ENCODE data around the gene VEZF1.

Gene VEZF1, protein sequence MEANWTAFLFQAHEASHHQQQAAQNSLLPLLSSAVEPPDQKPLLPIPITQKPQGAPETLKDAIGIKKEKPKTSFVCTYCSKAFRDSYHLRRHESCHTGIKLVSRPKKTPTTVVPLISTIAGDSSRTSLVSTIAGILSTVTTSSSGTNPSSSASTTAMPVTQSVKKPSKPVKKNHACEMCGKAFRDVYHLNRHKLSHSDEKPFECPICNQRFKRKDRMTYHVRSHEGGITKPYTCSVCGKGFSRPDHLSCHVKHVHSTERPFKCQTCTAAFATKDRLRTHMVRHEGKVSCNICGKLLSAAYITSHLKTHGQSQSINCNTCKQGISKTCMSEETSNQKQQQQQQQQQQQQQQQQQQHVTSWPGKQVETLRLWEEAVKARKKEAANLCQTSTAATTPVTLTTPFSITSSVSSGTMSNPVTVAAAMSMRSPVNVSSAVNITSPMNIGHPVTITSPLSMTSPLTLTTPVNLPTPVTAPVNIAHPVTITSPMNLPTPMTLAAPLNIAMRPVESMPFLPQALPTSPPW

DNA sequence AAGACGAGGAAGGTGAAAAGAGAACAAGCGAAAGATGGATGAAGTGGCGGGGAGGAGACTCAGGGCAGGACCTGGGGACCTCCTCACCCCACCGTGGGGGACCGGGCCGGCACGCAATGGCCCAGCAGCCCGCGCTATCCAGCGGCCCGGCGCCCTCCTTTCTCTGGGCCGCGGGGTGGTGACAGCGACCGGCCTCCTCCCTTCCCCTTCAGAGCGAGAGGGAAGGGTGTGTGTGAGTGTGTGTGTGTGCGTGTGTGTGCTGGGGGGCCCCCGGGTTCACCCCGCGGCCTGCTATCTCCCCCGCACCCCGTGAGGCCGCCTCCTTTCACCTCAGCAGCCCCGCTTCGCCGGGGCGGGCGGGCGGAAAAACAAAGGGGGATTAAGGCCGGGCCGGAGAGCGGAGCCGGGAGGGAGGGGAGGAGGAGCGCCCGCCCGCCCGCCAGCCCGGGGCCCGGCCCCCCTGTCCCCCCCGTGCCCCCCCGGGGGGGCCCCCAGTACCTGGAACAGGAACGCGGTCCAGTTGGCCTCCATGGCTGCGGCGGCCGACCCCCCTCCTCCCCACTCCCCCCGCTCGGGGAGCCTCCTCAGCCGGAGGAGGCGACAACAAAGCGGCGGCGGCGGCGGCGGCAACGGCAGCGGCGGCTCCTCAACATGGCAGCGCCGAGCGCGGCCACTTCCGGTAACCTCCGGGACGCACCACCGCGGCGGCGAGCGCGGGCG is at the start of gene VEZF1:
Gene VEZF1 (minus strand): TSS at position 674 of the 720 bp plus-strand sequence. CDS start 143 bp downstream, at position 531.
- H3K4me1 ChIP-seq: peaks cover 23% of the 10 kb centered on the region
- DNase-seq (ENCODE audit: low spot score in 2 of 2): peak; percentile 53 to 88
- H3K36me3 ChIP-seq (replicated peaks): no peaks in the 10 kb centered on the region; the same call in 1 of the 2 replicates
- peak within 1 kb of the TSS; percentile 74 for H3K4me3 ChIP-seq
- H3K27me3 ChIP-seq (ENCODE audit: low read depth): no peaks in the 10 kb centered on the region
- in situ Hi-C loops (cut with MboI; ENCODE audit: low sequenced_read_pairs): no loop called here
- H3K9me3 ChIP-seq: no peaks in the 10 kb centered on the region

DNA sequence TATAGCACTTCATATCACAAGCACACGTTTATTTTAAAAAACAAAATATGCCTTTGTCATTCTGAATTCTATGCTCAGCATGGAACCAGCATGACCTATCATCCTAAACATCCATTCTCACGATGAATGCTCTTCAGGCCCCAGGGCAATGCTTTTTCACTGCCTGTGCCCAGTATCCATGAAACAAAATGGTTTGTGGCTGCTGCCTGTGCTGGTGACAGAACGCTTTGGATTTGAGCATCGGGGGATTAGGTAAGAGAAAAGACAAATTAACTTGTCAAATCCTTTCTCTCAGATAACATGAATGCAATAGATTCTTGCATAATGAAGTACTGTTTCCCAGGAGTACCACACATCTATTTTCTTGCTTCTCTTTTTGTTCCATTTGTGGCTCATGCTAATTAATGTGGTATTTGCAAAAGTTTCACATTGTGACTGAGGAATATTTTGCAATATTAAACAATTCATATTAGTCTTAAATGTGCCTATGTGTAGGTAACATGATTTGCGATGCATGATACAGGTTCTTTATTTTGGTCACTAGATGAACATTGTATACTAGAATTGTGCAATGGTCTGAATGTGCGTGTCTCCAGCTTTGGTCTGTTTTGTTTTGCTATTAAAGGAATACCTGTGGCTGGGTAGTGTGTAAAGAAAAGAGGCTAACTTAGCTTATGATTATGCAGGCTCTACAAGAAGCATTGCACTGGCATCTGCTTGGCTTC is 44.8 kb upstream of the VEZF1 start:
- Histone ChIP-seq H3K36me3 (replicated peaks) (no peaks in the 10 kb centered on the region), H3K4me1 (peaks cover 12% of the 10 kb centered on the region), H3K4me3 (no peak overlapping the region), H3K9me3 (no peaks in the 10 kb centered on the region), H3K27me3 (ENCODE audit: low read depth) (no peaks in the 10 kb centered on the region; the same call in 1 of the 2 replicates)
- in situ Hi-C loops (cut with MboI; ENCODE audit: low sequenced_read_pairs): no loop called here
- DNase-seq (ENCODE audit: low spot score in 2 of 2): peak; percentile 73 to 86

DNA sequence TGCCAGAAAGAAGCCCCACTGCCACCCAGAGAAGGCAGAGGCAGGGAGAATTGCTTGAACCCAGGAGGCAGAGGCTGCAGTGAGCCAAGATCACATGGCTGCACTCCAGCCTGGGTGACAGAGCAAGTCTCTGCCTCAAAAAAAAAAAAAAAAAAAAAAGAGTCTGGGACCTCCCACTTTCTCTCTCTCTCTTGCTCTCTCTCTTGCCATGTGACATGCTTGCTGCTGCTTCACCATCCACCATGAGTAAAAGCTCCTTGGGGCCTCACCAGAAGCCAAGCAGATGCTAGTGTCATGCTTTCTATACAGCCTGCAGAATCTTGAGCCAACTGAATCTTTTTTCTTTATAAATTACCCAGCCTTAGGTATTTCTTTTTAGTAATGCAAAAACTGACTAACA is 40.5 kb upstream of the VEZF1 start:
- H3K36me3 ChIP-seq (replicated peaks): no peaks in the 10 kb centered on the region
- no peaks in the 10 kb centered on the region for H3K9me3 ChIP-seq
- in situ Hi-C loops (cut with MboI; ENCODE audit: low sequenced_read_pairs): no loop called here
- H3K4me3 ChIP-seq: no peak overlapping the region
- H3K4me1 ChIP-seq: peaks cover 12% of the 10 kb centered on the region
- H3K27me3 ChIP-seq (ENCODE audit: low read depth): peaks cover 5% of the 10 kb centered on the region
- no peak for DNase-seq (ENCODE audit: low spot score in 2 of 2)

DNA sequence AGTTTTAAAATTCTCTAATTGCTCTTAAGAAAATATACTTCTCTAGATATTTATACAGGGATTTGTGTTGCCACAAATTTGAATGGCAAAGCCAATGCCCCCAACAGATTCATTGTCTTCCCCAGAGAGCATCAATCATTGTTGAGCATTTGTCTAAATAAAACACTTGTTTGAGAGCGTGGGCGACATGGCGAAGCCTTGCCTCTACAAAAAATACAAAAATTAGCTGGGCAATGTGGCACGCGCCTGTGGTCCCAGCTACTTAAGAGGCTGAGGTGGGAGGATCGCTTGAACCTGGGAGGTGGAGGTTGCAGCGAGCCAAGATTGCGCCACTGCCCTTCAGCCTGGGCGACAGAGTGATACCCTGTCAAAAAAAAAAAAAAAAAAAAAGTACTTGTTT is 32.3 kb upstream of the VEZF1 start:
- peaks cover 4% of the 10 kb centered on the region for H3K27me3 ChIP-seq (ENCODE audit: low read depth)
- no peaks in the 10 kb centered on the region for H3K36me3 ChIP-seq (replicated peaks)
- H3K4me1 ChIP-seq: no peaks in the 10 kb centered on the region
- in situ Hi-C loops (cut with MboI; ENCODE audit: low sequenced_read_pairs): no loop called here
- no peak for DNase-seq (ENCODE audit: low spot score in 2 of 2)
- H3K9me3 ChIP-seq: no peaks in the 10 kb centered on the region
- no peak overlapping the region for H3K4me3 ChIP-seq

DNA sequence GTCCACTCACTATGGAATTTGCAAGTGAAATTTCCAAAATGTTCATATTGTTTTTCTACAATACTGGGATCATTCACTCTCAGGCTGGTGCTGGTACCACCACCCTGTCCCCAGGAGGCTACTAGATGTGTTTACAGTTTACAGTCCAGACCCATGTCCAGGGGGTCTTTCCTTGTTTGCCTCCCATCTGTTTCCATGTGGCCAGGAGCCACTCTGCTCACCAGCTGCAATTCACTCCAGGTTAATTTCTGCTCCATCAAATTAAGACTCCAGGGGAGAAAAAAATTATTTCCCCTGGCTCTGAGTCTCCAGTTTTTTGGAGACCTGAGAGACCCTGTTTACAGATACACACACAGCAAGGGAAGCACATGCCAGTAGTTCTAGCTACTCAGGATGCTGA is 31.5 kb upstream of the VEZF1 start:
- no peaks in the 10 kb centered on the region for H3K4me1 ChIP-seq
- H3K4me3 ChIP-seq: no peak overlapping the region
- in situ Hi-C loops (cut with MboI; ENCODE audit: low sequenced_read_pairs): no loop called here
- H3K36me3 ChIP-seq (replicated peaks): no peaks in the 10 kb centered on the region
- H3K9me3 ChIP-seq: no peaks in the 10 kb centered on the region
- no peaks in the 10 kb centered on the region for H3K27me3 ChIP-seq (ENCODE audit: low read depth)
- DNase-seq (ENCODE audit: low spot score in 2 of 2): no peak

DNA sequence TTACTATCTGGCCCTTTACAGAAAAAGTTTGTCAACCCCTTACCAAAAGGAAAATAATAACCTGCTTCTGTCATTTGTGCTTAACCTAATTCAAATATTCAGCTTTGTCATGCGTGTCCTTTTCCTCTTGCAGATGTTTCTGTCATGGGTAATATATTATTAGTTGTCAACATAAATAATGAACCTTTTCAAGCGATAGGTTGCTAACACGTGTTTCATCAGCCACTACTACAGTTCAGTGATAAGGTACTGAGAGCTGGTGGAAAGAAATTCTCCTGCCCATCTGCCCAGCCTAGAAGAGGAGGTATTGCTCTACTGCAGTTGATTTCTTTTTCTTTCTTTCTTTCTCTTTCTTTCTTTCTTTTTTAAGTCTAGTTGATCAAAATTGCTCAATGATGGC is 31.0 kb upstream of the VEZF1 start:
- no peaks in the 10 kb centered on the region for H3K4me1 ChIP-seq
- no peaks in the 10 kb centered on the region for H3K27me3 ChIP-seq (ENCODE audit: low read depth)
- no peak for DNase-seq (ENCODE audit: low spot score in 2 of 2)
- H3K9me3 ChIP-seq: no peaks in the 10 kb centered on the region
- in situ Hi-C loops (cut with MboI; ENCODE audit: low sequenced_read_pairs): no loop called here
- H3K4me3 ChIP-seq: no peak overlapping the region
- no peaks in the 10 kb centered on the region for H3K36me3 ChIP-seq (replicated peaks)

DNA sequence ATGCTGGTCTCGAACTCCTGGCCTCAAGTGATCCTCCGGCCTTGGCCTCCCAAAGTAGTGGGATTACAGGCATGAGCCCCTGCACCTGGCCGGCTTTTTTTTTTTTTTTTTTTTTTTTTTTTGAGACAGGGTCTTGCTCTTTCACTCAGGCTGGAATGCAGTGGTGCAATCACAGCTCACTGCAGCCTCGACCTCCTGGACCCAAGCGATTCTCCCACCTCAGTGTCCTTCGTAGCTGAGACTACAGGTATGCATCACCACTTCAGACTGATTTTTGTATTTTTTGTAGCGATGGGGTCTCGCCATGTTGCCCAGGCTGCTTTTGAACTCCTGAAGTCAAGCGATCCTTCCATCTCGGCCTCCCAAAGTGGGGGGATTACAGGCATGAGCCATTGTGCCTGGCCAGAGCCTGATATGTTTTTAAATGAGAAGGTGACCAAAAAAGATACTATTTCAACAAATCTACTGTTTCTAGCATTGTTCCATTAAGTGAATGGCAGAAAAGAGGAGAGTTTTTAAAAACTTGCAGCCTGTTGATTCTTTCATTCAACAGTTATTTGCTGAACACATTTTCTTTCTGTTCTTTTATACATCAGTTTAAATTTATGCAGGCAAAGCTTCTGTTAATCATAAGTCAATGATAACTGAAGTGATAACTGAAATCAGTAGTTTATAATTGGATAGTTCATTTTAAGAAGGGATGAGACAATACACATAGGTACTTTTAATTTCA is 22.2 kb upstream of the VEZF1 start:
- H3K27me3 ChIP-seq (ENCODE audit: low read depth): no peaks in the 10 kb centered on the region
- in situ Hi-C loops (cut with MboI; ENCODE audit: low sequenced_read_pairs): no loop called here
- no peaks in the 10 kb centered on the region; the same call in 1 of the 2 replicates for H3K4me1 ChIP-seq

DNA sequence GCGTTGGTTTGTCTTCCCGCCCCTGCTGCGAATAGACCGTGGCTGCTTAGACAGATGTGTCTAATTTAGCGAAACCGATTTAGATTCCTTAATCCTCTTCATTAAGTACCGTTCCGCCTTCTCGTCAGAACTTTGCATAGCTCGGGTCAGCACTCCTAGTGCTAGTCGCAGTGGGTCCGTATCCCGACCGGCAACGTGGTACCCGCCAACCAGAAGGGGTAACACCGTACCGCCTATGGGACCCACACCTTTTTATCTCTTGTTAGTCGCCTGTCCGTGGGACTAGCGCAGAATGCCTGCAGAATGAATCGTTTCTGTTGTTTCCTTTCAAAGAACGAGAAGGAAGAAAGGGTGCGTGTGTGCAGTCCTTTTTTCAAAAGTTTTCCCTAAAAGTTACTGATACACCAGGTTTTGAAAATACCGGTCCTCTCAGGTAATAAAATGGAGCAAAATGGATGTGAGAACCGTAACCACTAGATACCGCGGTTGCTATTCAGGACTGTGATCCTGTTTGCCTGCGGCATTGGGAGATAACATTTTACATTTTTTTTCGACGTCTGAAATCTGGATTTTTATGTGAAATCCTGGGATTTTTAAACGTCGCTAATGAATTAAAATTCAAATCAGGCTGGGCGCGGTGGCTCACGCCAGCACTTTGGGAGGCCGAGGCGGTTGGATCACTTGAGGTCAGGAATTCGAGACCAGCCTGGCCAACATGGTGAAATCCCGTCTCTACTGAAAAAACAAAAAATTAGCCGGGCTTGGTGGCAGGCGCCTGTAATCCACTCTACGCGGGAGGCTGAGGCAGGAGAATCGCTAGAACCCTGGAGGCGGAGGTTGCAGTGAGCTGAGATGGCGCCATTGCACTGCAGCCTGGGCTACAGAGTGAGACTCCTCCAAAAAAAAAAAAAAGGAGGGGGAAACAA is 20.0 kb upstream of the VEZF1 start:
- Histone ChIP-seq H3K9me3 (no peaks in the 10 kb centered on the region; the same call in none of the 2 replicates), H3K36me3 (replicated peaks) (peaks cover 36% of the 10 kb centered on the region), H3K27me3 (ENCODE audit: low read depth) (no peaks in the 10 kb centered on the region), H3K4me3 (peak overlapping the region; percentile 96), H3K4me1 (peaks cover 16% of the 10 kb centered on the region)
- in situ Hi-C loops (cut with MboI; ENCODE audit: low sequenced_read_pairs): loop anchor here (10.0 kb wide), 1 partner anchor 107 kb away; no protein-coding TSS in a partner anchor
- DNase-seq (ENCODE audit: low spot score in 2 of 2): no peak

More for the DNA sequence above, 22.2 kb upstream of the VEZF1 start:
- Histone ChIP-seq H3K4me3 (no peak overlapping the region), H3K36me3 (replicated peaks) (peaks cover 15% of the 10 kb centered on the region), H3K9me3 (no peaks in the 10 kb centered on the region; the same call in none of the 2 replicates)
- no peak for DNase-seq (ENCODE audit: low spot score in 2 of 2)

DNA sequence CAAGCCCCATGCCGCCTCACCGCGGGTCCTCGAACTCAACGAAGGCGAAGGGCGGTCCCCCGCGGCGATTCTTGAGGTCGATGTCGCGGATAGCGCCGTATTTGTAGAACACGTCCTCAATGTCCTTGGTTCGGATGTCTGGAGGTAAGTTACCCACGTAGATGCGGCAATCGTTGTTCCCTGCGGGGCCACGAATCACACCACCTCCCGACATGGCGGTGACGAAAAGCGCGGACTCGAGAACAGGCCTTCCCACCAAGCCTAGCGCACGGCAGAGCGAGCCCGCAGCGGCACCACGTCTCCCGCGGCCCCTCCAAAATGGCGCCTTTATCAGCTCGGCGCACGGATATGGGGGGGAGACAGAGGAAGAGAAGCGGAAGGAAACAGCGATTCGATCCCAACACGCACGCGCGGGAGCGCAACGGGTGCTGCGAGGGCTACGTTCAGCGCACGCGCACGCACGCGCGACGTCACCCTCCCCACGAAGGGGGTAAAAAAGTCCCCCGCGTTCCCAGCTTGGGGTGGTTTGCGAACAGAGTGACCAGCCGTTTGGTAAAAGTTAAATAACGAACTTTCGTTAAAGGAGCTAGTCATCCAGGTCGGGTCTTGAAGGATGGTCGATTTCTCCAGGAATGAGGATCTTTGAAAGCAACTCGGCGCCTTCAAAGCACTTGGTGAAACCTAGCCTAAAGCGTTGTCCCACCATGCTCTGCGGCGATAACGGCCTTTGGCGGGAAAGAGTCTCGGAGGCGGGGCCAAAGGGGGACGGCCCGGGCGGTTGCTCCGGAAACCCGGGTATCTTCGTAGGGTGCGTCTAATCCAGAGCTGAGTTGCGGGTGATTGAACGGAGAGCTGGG is 19.1 kb upstream of the VEZF1 start, which contains the start of gene SRSF1:
Gene SRSF1 (minus strand): TSS at position 323 of the 857 bp plus-strand sequence. CDS start 109 bp downstream, at position 214.
- H3K36me3 ChIP-seq (replicated peaks): peaks cover 45% of the 10 kb centered on the region
- H3K4me1 ChIP-seq: peaks cover 24% of the 10 kb centered on the region
- DNase-seq (ENCODE audit: low spot score in 2 of 2): peak; percentile 94 to 97
- H3K27me3 ChIP-seq (ENCODE audit: low read depth): no peaks in the 10 kb centered on the region
- in situ Hi-C loops (cut with MboI; ENCODE audit: low sequenced_read_pairs): loop anchor here (10.0 kb wide), 1 partner anchor 108 kb away; no protein-coding TSS in a partner anchor
- H3K4me3 ChIP-seq: peak within 1 kb of the TSS; percentile 96
- no peaks in the 10 kb centered on the region; the same call in none of the 2 replicates for H3K9me3 ChIP-seq

DNA sequence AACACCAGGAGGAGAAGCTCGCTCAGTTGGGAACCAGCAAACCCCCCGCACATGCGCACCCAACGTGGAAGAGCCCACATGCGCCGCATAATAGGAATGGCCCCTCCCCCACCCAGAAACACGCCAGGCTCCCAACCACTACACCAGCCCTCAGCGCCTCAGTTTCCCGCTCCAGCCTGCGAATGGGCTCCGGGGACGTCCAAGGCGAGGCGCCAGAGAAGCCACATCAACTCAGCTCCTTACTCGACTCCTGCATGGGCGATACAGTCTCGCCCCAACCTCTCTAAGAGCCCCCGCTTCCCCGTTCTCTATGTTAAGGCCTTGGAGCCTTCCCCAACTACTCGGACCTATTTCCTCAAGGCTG is 18.5 kb upstream of the VEZF1 start:
- in situ Hi-C loops (cut with MboI; ENCODE audit: low sequenced_read_pairs): loop anchor here (10.0 kb wide), 1 partner anchor 108 kb away; no protein-coding TSS in a partner anchor

More for the DNA sequence above, 18.5 kb upstream of the VEZF1 start:
- H3K27me3 ChIP-seq (ENCODE audit: low read depth): no peaks in the 10 kb centered on the region
- no peaks in the 10 kb centered on the region; the same call in none of the 2 replicates for H3K9me3 ChIP-seq
- DNase-seq (ENCODE audit: low spot score in 2 of 2): peak; percentile 62 to 87
- H3K4me3 ChIP-seq: peak overlapping the region; percentile 96
- H3K4me1 ChIP-seq: peaks cover 25% of the 10 kb centered on the region
- H3K36me3 ChIP-seq (replicated peaks): peaks cover 51% of the 10 kb centered on the region

Data from HAP-1 (cell line).